Measurements from ENCODE around the gene FREM1.

The FREM1 gene

DNA sequence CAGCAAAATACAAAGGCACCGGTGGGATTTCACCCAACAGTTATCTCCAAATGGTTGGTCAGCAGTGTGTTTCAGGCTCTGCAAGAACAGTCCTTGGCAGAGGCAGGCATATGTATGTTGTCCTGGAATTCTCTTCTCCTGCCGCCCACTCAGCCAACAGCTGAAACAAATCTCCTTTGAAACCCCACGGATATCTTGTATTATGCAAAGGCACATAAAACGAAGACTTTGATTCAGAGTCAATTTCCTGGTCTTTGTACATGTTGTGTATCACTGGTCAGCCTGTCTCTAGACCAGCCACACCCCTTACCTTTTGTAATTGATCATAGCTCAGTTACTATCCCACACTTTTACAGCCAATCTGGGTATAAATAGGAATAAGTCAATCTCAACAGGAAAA is 29.2 kb downstream of the FREM1 start:
- no peak for DNase-seq

DNA sequence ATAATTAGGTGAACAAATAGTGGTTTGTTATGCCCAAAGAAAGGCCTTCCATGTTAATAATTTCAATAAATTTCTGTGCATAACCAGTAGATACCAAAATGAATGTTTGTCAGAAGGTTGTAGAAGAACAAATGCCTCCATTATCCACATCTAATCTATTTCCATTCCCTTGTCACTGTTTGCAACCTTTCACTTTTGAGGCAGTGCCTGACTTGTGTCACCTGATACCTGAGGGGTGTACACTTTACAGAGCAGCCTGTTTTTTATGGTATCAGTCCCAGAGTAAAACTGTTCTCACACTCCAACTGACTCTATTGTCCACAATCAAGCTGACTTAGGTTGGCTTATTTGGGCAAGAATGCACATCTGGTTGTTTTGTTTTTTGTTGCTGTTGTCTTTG is 40.1 kb downstream of the FREM1 start:
- no peak overlapping the region for H3K27ac ChIP-seq (ENCODE audit: insufficient read depth, low read length, poor library complexity, severe bottlenecking)
- no peak overlapping the region for H3K4me3 ChIP-seq (ENCODE audit: insufficient read depth, low read depth, low read length, poor library complexity, severe bottlenecking)
- DNase-seq = no peak
- no peaks in the 10 kb centered on the region for H3K4me1 ChIP-seq (ENCODE audit: control insufficient read depth, insufficient read depth, low read length, poor library complexity, severe bottlenecking)
- H3K36me3 ChIP-seq (ENCODE audit: control insufficient read depth, insufficient read depth, low read length) = no peaks in the 10 kb centered on the region
- no peaks in the 10 kb centered on the region for H3K27me3 ChIP-seq (replicated peaks; ENCODE audit: control insufficient read depth, insufficient read depth, low read length, poor library complexity, severe bottlenecking)
- no peaks in the 10 kb centered on the region for H3K9me3 ChIP-seq (ENCODE audit: control insufficient read depth, low read length)

More for the DNA sequence above, 29.2 kb downstream of the FREM1 start:
- Histone ChIP-seq H3K27me3 (replicated peaks; ENCODE audit: control insufficient read depth, insufficient read depth, low read length, poor library complexity, severe bottlenecking) (no peaks in the 10 kb centered on the region), H3K9me3 (ENCODE audit: control insufficient read depth, low read length) (no peaks in the 10 kb centered on the region), H3K4me3 (ENCODE audit: insufficient read depth, low read depth, low read length, poor library complexity, severe bottlenecking) (no peak overlapping the region), H3K27ac (ENCODE audit: insufficient read depth, low read length, poor library complexity, severe bottlenecking) (no peak overlapping the region), H3K4me1 (ENCODE audit: control insufficient read depth, insufficient read depth, low read length, poor library complexity, severe bottlenecking) (no peaks in the 10 kb centered on the region), H3K36me3 (ENCODE audit: control insufficient read depth, insufficient read depth, low read length) (no peaks in the 10 kb centered on the region)

DNA sequence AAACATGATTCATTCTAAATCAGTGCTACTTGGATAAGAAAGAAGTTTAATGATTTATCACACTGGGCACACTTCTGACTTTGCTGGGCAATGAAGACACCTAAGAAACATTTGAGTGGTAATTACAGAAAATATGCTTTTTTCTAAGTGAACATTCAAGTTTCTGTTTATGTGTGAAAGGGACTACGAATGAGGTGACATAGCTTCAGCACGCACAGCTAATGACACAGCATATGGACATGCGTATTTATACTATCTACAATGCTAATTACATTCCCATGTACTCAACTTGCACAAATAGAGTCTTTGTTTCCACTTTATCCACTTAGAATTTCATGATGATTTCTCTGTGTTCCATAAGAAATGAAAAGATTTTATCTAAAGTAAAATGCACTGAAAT is 40.6 kb downstream of the FREM1 start:
- H3K36me3 ChIP-seq (ENCODE audit: control insufficient read depth, insufficient read depth, low read length) = no peaks in the 10 kb centered on the region
- H3K9me3 ChIP-seq (ENCODE audit: control insufficient read depth, low read length) = no peaks in the 10 kb centered on the region
- no peak overlapping the region for H3K4me3 ChIP-seq (ENCODE audit: insufficient read depth, low read depth, low read length, poor library complexity, severe bottlenecking)
- H3K27ac ChIP-seq (ENCODE audit: insufficient read depth, low read length, poor library complexity, severe bottlenecking) = no peak overlapping the region
- no peaks in the 10 kb centered on the region for H3K27me3 ChIP-seq (replicated peaks; ENCODE audit: control insufficient read depth, insufficient read depth, low read length, poor library complexity, severe bottlenecking)
- H3K4me1 ChIP-seq (ENCODE audit: control insufficient read depth, insufficient read depth, low read length, poor library complexity, severe bottlenecking) = no peaks in the 10 kb centered on the region
- no peak for DNase-seq

DNA sequence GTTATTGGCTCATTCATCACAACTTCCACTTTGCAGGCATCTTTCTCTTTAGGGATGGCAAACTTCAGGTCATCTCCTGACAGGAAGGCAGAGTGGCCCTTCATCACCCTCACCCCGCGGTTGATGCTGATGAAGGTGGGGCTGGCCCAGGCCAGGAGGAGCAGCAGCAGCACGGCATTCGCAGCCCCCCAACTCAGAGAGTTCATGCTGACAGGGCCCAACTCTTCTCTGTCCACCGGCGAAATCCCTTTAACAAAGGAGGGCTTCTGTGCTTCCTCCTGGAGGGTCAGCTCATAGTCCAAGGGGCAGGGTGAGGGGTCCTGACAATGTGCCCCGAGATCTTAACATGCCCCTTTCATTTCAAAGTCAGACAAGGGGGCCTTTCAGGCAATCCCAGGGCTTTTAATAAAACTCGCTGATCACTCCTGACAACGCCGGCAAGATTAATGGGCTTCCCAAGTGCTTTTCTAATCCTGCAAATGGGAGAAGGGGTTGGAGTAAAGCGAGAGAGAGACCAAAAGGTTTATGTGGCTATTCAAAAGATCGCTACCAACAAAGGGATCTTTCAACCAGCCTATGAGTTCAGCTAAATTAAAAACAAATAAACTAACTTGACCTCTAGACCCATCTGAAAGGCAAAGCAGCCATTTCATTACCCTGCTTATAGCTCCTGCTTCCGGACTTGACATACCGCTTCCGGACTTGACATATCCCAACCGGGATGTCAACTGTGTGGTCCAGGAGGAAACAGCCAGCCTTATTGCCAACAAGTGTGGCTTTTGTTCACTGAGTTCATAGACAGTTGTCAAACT is 41.2 kb downstream of the FREM1 start:
- no peaks in the 10 kb centered on the region for H3K36me3 ChIP-seq (ENCODE audit: control insufficient read depth, insufficient read depth, low read length)
- no peak overlapping the region for H3K27ac ChIP-seq (ENCODE audit: insufficient read depth, low read length, poor library complexity, severe bottlenecking)
- no peaks in the 10 kb centered on the region for H3K4me1 ChIP-seq (ENCODE audit: control insufficient read depth, insufficient read depth, low read length, poor library complexity, severe bottlenecking)
- no peak overlapping the region for H3K4me3 ChIP-seq (ENCODE audit: insufficient read depth, low read depth, low read length, poor library complexity, severe bottlenecking)
- H3K27me3 ChIP-seq (replicated peaks; ENCODE audit: control insufficient read depth, insufficient read depth, low read length, poor library complexity, severe bottlenecking) = no peaks in the 10 kb centered on the region
- no peak for DNase-seq
- H3K9me3 ChIP-seq (ENCODE audit: control insufficient read depth, low read length) = no peaks in the 10 kb centered on the region

DNA sequence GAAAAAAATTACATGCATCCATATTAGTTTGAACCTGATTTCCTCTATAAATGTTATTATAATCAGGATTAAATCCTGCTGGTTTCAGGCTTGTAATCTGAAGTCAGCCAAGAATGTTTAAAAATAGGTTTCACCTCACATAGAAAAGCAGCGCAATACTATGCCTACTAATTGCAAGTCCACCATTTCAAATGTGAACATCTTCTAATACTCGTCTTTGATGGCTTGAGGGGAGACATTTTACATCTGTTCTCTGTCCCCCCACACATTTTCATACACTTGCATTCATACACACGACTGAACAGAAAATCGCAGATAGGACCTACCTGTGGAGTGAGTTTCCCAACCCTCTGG is 41.8 kb downstream of the FREM1 start:
- DNase-seq = no peak
- Histone ChIP-seq H3K9me3 (ENCODE audit: control insufficient read depth, low read length) (no peaks in the 10 kb centered on the region), H3K27me3 (replicated peaks; ENCODE audit: control insufficient read depth, insufficient read depth, low read length, poor library complexity, severe bottlenecking) (no peaks in the 10 kb centered on the region), H3K27ac (ENCODE audit: insufficient read depth, low read length, poor library complexity, severe bottlenecking) (no peak overlapping the region), H3K36me3 (ENCODE audit: control insufficient read depth, insufficient read depth, low read length) (no peaks in the 10 kb centered on the region), H3K4me3 (ENCODE audit: insufficient read depth, low read depth, low read length, poor library complexity, severe bottlenecking) (no peak overlapping the region), H3K4me1 (ENCODE audit: control insufficient read depth, insufficient read depth, low read length, poor library complexity, severe bottlenecking) (no peaks in the 10 kb centered on the region)

DNA sequence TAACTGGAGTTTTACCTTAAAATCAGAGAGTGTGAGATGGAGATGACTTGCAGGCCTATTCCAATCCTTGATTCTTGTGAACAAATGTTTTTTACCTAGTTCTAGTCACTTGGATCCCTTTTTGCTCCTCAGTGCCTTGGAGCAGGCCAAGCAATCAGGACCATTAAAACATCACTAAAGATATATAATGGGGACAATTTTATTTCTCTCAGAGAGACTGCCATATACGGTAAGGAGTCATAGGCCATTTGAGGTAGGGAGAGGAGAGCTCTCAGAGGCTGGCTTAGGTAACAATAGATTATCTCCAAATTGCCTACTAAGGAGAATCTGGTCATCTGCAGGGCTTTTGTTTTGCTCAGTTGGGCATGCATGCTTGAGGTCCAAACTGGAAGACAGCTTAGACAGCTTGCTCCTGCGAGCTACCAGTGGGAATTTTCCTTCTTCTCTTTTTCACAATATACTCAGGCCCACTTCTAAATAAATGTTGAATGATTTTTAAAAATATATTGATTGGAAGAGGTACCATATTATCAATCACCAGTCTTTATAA is 44.0 kb downstream of the FREM1 start:
- no peaks in the 10 kb centered on the region for H3K36me3 ChIP-seq (ENCODE audit: control insufficient read depth, insufficient read depth, low read length)

DNA sequence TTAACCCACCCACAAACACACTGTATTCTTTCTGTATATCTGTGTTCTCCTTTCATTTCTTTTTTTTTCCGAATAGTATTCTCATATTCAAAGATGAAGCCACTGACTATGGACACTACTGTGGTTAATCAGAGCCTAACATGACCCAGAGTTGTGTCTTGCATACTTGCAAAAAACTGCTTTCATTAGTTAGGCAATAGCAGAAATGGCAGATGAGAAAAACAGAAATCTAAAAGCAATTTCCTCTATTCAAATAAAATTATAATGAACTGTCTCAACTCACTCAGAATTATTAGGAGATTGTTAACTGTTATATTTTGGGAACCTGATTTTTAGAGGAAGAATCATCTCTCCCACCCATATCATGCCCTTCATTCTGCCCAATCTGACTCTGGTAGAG is 45.9 kb downstream of the FREM1 start:
- Histone ChIP-seq H3K4me1 (ENCODE audit: control insufficient read depth, insufficient read depth, low read length, poor library complexity, severe bottlenecking) (no peaks in the 10 kb centered on the region), H3K9me3 (ENCODE audit: control insufficient read depth, low read length) (no peaks in the 10 kb centered on the region), H3K27ac (ENCODE audit: insufficient read depth, low read length, poor library complexity, severe bottlenecking) (no peak overlapping the region), H3K36me3 (ENCODE audit: control insufficient read depth, insufficient read depth, low read length) (no peaks in the 10 kb centered on the region), H3K4me3 (ENCODE audit: insufficient read depth, low read depth, low read length, poor library complexity, severe bottlenecking) (no peak overlapping the region), H3K27me3 (replicated peaks; ENCODE audit: control insufficient read depth, insufficient read depth, low read length, poor library complexity, severe bottlenecking) (no peaks in the 10 kb centered on the region)
- no peak for DNase-seq

More for the DNA sequence above, 44.0 kb downstream of the FREM1 start:
- Histone ChIP-seq H3K9me3 (ENCODE audit: control insufficient read depth, low read length) (no peaks in the 10 kb centered on the region), H3K27ac (ENCODE audit: insufficient read depth, low read length, poor library complexity, severe bottlenecking) (no peak overlapping the region), H3K27me3 (replicated peaks; ENCODE audit: control insufficient read depth, insufficient read depth, low read length, poor library complexity, severe bottlenecking) (no peaks in the 10 kb centered on the region), H3K4me3 (ENCODE audit: insufficient read depth, low read depth, low read length, poor library complexity, severe bottlenecking) (no peak overlapping the region), H3K4me1 (ENCODE audit: control insufficient read depth, insufficient read depth, low read length, poor library complexity, severe bottlenecking) (no peaks in the 10 kb centered on the region)
- DNase-seq = no peak

DNA sequence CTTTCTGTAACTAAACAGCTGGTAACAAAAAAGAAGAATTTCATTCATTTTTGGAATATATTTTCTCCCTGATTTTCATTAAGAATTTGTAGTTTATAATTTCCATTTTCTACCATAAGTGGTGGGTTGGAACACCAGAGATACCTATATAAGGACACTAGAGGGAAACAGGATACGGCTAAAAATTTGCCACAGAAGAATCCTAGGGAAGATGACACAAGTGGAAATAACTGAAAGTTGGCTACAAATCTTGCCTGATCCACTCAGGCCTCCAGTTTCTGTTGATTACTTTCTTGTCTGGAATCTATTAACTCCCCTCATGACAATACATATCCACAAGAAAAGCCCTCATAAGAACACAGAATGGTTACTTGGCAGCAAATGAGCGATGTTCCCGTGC is 46.8 kb downstream of the FREM1 start:
- no peaks in the 10 kb centered on the region for H3K36me3 ChIP-seq (ENCODE audit: control insufficient read depth, insufficient read depth, low read length)
- no peaks in the 10 kb centered on the region for H3K4me1 ChIP-seq (ENCODE audit: control insufficient read depth, insufficient read depth, low read length, poor library complexity, severe bottlenecking)
- no peak for DNase-seq
- no peaks in the 10 kb centered on the region for H3K27me3 ChIP-seq (replicated peaks; ENCODE audit: control insufficient read depth, insufficient read depth, low read length, poor library complexity, severe bottlenecking)
- no peak overlapping the region for H3K4me3 ChIP-seq (ENCODE audit: insufficient read depth, low read depth, low read length, poor library complexity, severe bottlenecking)
- H3K9me3 ChIP-seq (ENCODE audit: control insufficient read depth, low read length) = no peaks in the 10 kb centered on the region
- H3K27ac ChIP-seq (ENCODE audit: insufficient read depth, low read length, poor library complexity, severe bottlenecking) = no peak overlapping the region

DNA sequence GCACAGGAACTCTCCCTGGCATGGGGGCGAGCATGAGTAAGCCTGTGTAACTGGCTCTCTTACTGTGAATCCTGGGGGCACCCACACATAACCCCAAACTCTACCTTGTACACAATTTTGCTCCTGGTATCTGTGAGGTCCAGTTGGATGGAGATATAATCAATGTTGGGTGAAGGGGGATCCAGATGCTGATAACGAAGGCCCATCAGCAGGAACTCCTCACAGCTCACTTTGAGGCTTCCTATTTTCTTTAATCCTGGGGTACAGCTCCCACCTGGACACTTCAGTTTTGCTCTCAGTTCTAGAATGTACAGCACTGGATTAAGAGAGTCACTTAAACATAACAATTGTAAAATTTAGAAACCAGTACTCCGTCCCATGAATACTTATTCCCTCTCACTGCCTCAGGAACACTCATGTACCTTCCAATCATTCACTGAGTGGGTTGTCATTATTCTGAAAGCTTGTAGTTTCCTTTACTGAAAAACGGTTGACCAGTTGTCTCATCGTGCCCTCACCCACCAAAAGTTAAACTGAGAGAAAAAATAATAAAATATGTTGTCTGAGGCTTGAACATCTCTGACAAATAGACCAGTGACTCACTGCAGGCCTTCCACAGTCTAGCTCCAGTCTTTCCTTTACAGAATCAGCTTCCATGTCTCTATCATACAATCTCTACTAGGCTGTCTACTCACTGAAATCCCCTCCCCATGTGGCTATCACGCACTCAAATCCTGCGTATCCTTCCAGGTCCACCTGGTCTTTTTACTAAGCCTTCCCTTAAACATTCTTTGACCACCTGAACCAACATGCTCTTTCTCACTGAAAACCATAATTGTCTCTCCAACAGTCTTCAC is 52.6 kb downstream of the FREM1 start:
- Histone ChIP-seq H3K27me3 (replicated peaks; ENCODE audit: control insufficient read depth, insufficient read depth, low read length, poor library complexity, severe bottlenecking) (no peaks in the 10 kb centered on the region), H3K27ac (ENCODE audit: insufficient read depth, low read length, poor library complexity, severe bottlenecking) (no peak overlapping the region), H3K4me3 (ENCODE audit: insufficient read depth, low read depth, low read length, poor library complexity, severe bottlenecking) (no peak overlapping the region), H3K9me3 (ENCODE audit: control insufficient read depth, low read length) (no peaks in the 10 kb centered on the region), H3K36me3 (ENCODE audit: control insufficient read depth, insufficient read depth, low read length) (no peaks in the 10 kb centered on the region), H3K4me1 (ENCODE audit: control insufficient read depth, insufficient read depth, low read length, poor library complexity, severe bottlenecking) (no peaks in the 10 kb centered on the region)
- no peak for DNase-seq

DNA sequence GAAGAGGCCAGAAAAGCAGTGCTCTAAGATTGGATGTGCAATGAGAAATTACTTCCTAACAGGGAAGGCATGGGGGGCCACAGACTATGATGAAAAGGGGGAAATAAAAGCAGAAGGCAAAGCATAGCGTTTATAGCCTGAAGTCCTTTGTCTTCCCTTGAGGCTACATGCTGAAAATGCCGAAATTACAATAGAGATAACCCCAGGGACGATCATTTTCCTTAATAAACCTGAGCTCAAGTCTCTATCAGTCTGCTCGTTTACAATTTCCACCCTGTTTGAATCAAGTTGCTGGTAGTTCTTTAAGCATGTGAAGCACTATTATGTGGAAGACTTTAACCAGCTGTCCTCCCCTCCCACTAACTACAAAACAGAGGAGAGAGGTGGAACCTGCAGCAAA is 60.4 kb downstream of the FREM1 start:
- no peak for DNase-seq
- no peak overlapping the region for H3K27ac ChIP-seq (ENCODE audit: insufficient read depth, low read length, poor library complexity, severe bottlenecking)

More for the DNA sequence above, 60.4 kb downstream of the FREM1 start:
- Histone ChIP-seq H3K27me3 (replicated peaks; ENCODE audit: control insufficient read depth, insufficient read depth, low read length, poor library complexity, severe bottlenecking) (no peaks in the 10 kb centered on the region), H3K36me3 (ENCODE audit: control insufficient read depth, insufficient read depth, low read length) (no peaks in the 10 kb centered on the region), H3K4me1 (ENCODE audit: control insufficient read depth, insufficient read depth, low read length, poor library complexity, severe bottlenecking) (no peaks in the 10 kb centered on the region), H3K9me3 (ENCODE audit: control insufficient read depth, low read length) (no peaks in the 10 kb centered on the region), H3K4me3 (ENCODE audit: insufficient read depth, low read depth, low read length, poor library complexity, severe bottlenecking) (no peak overlapping the region)
